ENCODE measurements around the gene CLCN7.

The CLCN7 gene

GRCh38 chr16:1474796-1475551, at the start of gene CLCN7:
Gene CLCN7, minus strand, starts transcription at chr16:1475028. Its CDS starts 54 bp downstream, at chr16:1474974.
- in situ Hi-C loops (cut with MboI; ENCODE audit: low sequenced_read_pairs): no loop called here

- in situ Hi-C loops (cut with MboI; ENCODE audit: low sequenced_read_pairs): no loop called here
Observed at GRCh38 chr16:1524366-1524765, 49.5 kb upstream of the CLCN7 start.

- in situ Hi-C loops (cut with MboI; ENCODE audit: low sequenced_read_pairs): no loop called here
Observed at GRCh38 chr16:1523581-1524245, 48.9 kb upstream of the CLCN7 start.

- in situ Hi-C loops (cut with MboI; ENCODE audit: low sequenced_read_pairs): no loop called here
Observed at GRCh38 chr16:1520461-1520860, 45.6 kb upstream of the CLCN7 start.

GRCh38 chr16:1519831-1520230, 45.0 kb upstream of the CLCN7 start:
- in situ Hi-C loops (cut with MboI; ENCODE audit: low sequenced_read_pairs): no loop called here

GRCh38 chr16:1518626-1519135, 43.9 kb upstream of the CLCN7 start:
- in situ Hi-C loops (cut with MboI; ENCODE audit: low sequenced_read_pairs): no loop called here

GRCh38 chr16:1514507-1514906, 39.7 kb upstream of the CLCN7 start:
- in situ Hi-C loops (cut with MboI; ENCODE audit: low sequenced_read_pairs): no loop called here

GRCh38 chr16:1512774-1513173, 37.9 kb upstream of the CLCN7 start:
- in situ Hi-C loops (cut with MboI; ENCODE audit: low sequenced_read_pairs): no loop called here

- in situ Hi-C loops (cut with MboI; ENCODE audit: low sequenced_read_pairs): no loop called here
Observed at GRCh38 chr16:1511662-1512569, 37.1 kb upstream of the CLCN7 start.

- in situ Hi-C loops (cut with MboI; ENCODE audit: low sequenced_read_pairs): no loop called here
Observed at GRCh38 chr16:1510941-1511351, 36.1 kb upstream of the CLCN7 start.

- in situ Hi-C loops (cut with MboI; ENCODE audit: low sequenced_read_pairs): no loop called here
Observed at GRCh38 chr16:1510272-1510671, 35.4 kb upstream of the CLCN7 start.

- in situ Hi-C loops (cut with MboI; ENCODE audit: low sequenced_read_pairs): no loop called here
Observed at GRCh38 chr16:1509307-1510221, 34.7 kb upstream of the CLCN7 start.

GRCh38 chr16:1508494-1509187, 33.8 kb upstream of the CLCN7 start:
- in situ Hi-C loops (cut with MboI; ENCODE audit: low sequenced_read_pairs): no loop called here

- in situ Hi-C loops (cut with MboI; ENCODE audit: low sequenced_read_pairs): no loop called here
Observed at GRCh38 chr16:1506494-1507213, 31.8 kb upstream of the CLCN7 start.

- in situ Hi-C loops (cut with MboI; ENCODE audit: low sequenced_read_pairs): no loop called here
Observed at GRCh38 chr16:1505912-1506311, 31.1 kb upstream of the CLCN7 start.

GRCh38 chr16:1505073-1505844, 30.4 kb upstream of the CLCN7 start:
- in situ Hi-C loops (cut with MboI; ENCODE audit: low sequenced_read_pairs): no loop called here

GRCh38 chr16:1503110-1503955, 28.5 kb upstream of the CLCN7 start:
- in situ Hi-C loops (cut with MboI; ENCODE audit: low sequenced_read_pairs): no loop called here
